ENCODE measurements around the gene ASXL2.

DNA sequence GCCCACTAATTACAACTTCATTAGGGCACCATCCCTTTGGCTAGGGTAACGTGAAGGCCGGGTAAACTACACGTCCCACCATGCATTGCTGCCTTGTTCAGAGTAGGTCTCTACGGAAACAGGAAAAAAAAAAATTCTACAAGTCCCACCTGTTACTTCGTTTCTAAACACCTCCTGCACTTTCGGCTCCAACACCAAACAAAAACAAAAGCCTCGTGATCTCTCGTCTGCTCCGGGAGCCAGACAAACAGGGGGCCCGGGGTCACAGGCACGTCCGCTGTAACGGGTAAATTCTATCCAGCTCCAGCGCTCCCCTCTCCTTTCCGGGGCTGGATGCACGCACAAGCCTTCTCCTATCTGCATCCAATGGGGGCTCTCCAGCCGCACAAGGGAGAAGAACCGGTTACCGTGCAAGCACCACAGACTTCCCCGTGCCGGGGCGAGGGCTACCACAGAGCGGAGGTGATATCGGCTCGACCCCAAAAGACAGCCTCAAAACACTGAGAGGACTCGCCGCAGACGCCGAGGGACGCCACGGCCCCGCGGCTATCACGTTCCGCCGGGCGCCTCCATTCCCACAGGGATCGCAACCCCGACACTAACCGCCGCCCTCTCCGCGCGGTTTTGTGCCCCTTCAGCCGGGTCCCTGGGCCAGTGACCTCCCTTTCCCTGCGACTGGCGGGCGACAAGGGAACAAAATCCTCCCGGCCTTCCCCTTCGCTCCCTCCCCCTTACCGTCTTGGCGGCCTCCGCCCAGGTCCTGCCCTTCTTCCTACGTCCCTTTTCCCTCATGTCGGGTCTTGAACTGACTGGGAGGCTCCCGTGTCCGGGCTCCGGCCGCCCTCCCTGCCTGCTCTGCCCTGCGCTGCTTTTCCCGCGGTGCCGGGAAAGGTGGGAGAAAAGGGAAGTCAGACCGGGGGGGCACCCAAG, 591 bp downstream of the ASXL2 start:
- TF ChIP-seq, protein P1, sequence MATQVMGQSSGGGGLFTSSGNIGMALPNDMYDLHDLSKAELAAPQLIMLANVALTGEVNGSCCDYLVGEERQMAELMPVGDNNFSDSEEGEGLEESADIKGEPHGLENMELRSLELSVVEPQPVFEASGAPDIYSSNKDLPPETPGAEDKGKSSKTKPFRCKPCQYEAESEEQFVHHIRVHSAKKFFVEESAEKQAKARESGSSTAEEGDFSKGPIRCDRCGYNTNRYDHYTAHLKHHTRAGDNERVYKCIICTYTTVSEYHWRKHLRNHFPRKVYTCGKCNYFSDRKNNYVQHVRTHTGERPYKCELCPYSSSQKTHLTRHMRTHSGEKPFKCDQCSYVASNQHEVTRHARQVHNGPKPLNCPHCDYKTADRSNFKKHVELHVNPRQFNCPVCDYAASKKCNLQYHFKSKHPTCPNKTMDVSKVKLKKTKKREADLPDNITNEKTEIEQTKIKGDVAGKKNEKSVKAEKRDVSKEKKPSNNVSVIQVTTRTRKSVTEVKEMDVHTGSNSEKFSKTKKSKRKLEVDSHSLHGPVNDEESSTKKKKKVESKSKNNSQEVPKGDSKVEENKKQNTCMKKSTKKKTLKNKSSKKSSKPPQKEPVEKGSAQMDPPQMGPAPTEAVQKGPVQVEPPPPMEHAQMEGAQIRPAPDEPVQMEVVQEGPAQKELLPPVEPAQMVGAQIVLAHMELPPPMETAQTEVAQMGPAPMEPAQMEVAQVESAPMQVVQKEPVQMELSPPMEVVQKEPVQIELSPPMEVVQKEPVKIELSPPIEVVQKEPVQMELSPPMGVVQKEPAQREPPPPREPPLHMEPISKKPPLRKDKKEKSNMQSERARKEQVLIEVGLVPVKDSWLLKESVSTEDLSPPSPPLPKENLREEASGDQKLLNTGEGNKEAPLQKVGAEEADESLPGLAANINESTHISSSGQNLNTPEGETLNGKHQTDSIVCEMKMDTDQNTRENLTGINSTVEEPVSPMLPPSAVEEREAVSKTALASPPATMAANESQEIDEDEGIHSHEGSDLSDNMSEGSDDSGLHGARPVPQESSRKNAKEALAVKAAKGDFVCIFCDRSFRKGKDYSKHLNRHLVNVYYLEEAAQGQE (IDR thresholded peaks at IDR 0.05; ENCODE audit: borderline replicate concordance): peak; percentile 24
- TF ChIP-seq, protein P2, sequence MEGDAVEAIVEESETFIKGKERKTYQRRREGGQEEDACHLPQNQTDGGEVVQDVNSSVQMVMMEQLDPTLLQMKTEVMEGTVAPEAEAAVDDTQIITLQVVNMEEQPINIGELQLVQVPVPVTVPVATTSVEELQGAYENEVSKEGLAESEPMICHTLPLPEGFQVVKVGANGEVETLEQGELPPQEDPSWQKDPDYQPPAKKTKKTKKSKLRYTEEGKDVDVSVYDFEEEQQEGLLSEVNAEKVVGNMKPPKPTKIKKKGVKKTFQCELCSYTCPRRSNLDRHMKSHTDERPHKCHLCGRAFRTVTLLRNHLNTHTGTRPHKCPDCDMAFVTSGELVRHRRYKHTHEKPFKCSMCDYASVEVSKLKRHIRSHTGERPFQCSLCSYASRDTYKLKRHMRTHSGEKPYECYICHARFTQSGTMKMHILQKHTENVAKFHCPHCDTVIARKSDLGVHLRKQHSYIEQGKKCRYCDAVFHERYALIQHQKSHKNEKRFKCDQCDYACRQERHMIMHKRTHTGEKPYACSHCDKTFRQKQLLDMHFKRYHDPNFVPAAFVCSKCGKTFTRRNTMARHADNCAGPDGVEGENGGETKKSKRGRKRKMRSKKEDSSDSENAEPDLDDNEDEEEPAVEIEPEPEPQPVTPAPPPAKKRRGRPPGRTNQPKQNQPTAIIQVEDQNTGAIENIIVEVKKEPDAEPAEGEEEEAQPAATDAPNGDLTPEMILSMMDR (IDR thresholded peaks at IDR 0.05; ENCODE audit: poor library complexity, severe bottlenecking): no peak
- TF ChIP-seq SMC3 (conservative IDR thresholded peaks at IDR 0.05; ENCODE audit: poor library complexity) (no peak), POLR2AphosphoS5 (IDR thresholded peaks at IDR 0.05) (no peak), TAF1 (IDR thresholded peaks at IDR 0.05; ENCODE audit: low read depth) (peak; percentile 23)

All from neural cell (in vitro differentiated cells).